Neural cell (in vitro differentiated cells): ENCODE results near the gene PCDHGA11.
"Not testable (repeated sequence)": the region's sequence is repeated elsewhere in the genome, so short reads cannot be mapped to it uniquely, and the experiment has no call there.

Experiments used
- EP300 ChIP-seq: fragments of 450-650 bp; conservative IDR thresholded peaks from 2 replicates; pipeline ENCODE4 v1.6.1; 2014; ENCODE audit warnings: antibody characterized with exemption, mild to moderate bottlenecking, moderate library complexity; ENCODE audit not compliant: poor library complexity, severe bottlenecking
- EZH2 ChIP-seq: fragments of 200-600, 300-800 bp; shearing (Covaris generic), sonication (generic); IDR thresholded peaks from 2 replicates; pipeline ENCODE4 v1.6.1; 2014; ENCODE audit warnings: antibody characterized with exemption, low read length, borderline replicate concordance, mild to moderate bottlenecking; ENCODE audit not compliant: insufficient read depth, poor library complexity, severe bottlenecking

DNA sequence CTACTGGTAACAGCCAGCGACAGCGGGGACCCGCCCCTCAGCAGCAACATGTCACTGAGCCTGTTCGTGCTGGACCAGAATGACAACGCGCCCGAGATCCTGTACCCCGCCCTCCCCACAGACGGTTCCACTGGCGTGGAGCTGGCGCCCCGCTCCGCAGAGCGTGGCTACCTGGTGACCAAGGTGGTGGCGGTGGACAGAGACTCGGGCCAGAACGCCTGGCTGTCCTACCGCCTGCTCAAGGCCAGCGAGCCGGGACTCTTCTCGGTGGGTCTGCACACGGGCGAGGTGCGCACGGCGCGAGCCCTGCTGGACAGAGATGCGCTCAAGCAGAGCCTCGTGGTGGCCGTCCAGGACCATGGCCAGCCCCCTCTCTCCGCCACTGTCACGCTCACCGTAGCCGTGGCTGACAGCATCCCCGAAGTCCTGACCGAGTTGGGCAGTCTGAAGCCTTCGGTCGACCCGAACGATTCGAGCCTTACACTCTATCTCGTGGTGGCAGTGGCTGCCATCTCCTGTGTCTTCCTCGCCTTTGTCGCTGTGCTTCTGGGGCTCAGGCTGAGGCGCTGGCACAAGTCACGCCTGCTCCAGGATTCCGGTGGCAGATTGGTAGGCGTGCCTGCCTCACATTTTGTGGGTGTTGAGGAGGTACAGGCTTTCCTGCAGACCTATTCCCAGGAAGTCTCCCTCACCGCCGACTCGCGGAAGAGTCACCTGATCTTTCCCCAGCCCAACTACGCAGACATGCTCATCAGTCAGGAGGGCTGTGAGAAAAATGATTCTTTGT lies 26.3 kb upstream of the PCDHGA11 start:
- TF ChIP-seq EP300, EZH2: not testable (repeated sequence)
